Loucy (cell line): Measurements from ENCODE around the gene PPP2R5B.

Source experiments
- H2AFZ ChIP-seq: fragments of 200-600 bp; sonication (generic); 2 replicates; pipeline ENCODE4 v1.6.0; 2016; ENCODE audit warnings: antibody characterized with exemption, mild to moderate bottlenecking, low read length, moderate library complexity
- H3F3A ChIP-seq: fragments of 200-600 bp; 2 replicates; pipeline ENCODE4 v1.6.0; 2016; ENCODE audit warnings: antibody characterized with exemption, low read depth, mild to moderate bottlenecking
- H3K27me3 ChIP-seq: fragments of 200-600 bp; sonication (generic); 2 replicates; pipeline ENCODE4 v1.6.1; 2014; ENCODE audit warnings: low read length, mild to moderate bottlenecking; ENCODE audit not compliant: insufficient read depth, poor library complexity, severe bottlenecking
- H3K36me3 ChIP-seq: fragments of 200-600 bp; sonication (generic); 2 replicates; pipeline ENCODE4 v1.6.1; 2016; ENCODE audit warnings: low read length; ENCODE audit not compliant: insufficient read depth
- H3K4me1 ChIP-seq: fragments of 200-600 bp; sonication (generic); 2 replicates; pipeline ENCODE4 v1.5.1; 2014; ENCODE audit warnings: low read length, mild to moderate bottlenecking; ENCODE audit not compliant: insufficient read depth, poor library complexity, severe bottlenecking
- H3K4me2 ChIP-seq: fragments of 200-600 bp; sonication (generic); 2 replicates; pipeline ENCODE4 v1.6.0; 2014; ENCODE audit warnings: antibody characterized with exemption, low read length, low read depth, mild to moderate bottlenecking; ENCODE audit not compliant: poor library complexity, severe bottlenecking
- H3K4me3 ChIP-seq: fragments of 200-600 bp; sonication (generic); 2 replicates; pipeline ENCODE4 v1.5.1; 2014; ENCODE audit warnings: low read length, mild to moderate bottlenecking, mixed read lengths; ENCODE audit not compliant: poor library complexity, severe bottlenecking
- H3K79me2 ChIP-seq: fragments of 200-600 bp; sonication (generic); 2 replicates; pipeline ENCODE4 v1.6.1; 2014; ENCODE audit warnings: low read length; ENCODE audit not compliant: insufficient read depth
- H3K9ac ChIP-seq: fragments of 200-600 bp; sonication (generic); 2 replicates; pipeline ENCODE4 v1.6.0; 2014; ENCODE audit warnings: mild to moderate bottlenecking, low read depth, low read length, moderate library complexity; ENCODE audit not compliant: poor library complexity, severe bottlenecking
- H3K9me2 ChIP-seq: fragments of 200-600 bp; sonication (generic); replicated peaks from 2 replicates; pipeline ENCODE4 v1.6.1; 2016; ENCODE audit warnings: low read depth, low read length, mixed read lengths
- H3K9me3 ChIP-seq: fragments of 200-600 bp; sonication (generic); 2 replicates; pipeline ENCODE4 v1.6.1; 2014; ENCODE audit warnings: mild to moderate bottlenecking, antibody characterized with exemption, low read length, low read depth; ENCODE audit not compliant: insufficient read depth
- H4K20me1 ChIP-seq: fragments of 200-600 bp; sonication (generic); 2 replicates; pipeline ENCODE4 v1.6.0; 2014; ENCODE audit warnings: antibody characterized with exemption, low read length, mild to moderate bottlenecking; ENCODE audit not compliant: insufficient read depth, poor library complexity, severe bottlenecking
- EZH2phosphoT487 ChIP-seq: fragments of 200-600 bp; IDR thresholded peaks from 2 replicates; pipeline ENCODE4 v1.6.1; 2018; ENCODE audit warnings: antibody characterized with exemption, mild to moderate bottlenecking, moderate library complexity, borderline replicate concordance
- TF ChIP-seq, protein P1 (sequence below): fragments of 200-600 bp; sonication (generic); conservative IDR thresholded peaks from 2 replicates; pipeline ENCODE4 v1.5.1; 2014; ENCODE audit warnings: mild to moderate bottlenecking, antibody characterized with exemption, low read length

PPP2R5B gene

DNA sequence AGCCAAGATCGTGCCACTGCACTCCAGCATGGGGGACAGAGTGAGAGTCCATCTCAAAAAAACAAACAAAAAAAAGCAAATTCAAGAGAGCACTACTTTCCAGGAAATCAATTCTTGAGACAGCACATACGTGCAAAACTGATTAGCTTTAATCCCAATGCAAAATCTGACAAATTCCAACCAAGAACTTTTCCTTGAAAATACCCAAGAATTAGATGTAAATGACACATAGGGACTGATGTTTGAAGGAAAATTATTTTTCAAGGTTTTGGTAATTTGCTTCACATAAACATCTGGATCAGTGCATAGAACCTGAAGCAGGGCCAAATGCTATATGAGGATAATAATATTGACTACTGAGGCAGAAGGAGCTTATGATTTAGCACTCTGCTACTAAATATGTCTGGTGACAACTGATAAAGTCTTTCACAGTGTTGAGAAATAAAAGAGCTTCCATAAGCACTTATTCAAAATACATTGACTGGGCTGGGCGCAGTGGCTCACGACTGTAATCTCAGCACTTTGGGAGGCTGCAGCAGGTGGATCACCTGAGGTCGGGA lies 38.7 kb downstream of the PPP2R5B start:
- Histone ChIP-seq H3K4me3 (no peak overlapping the region), H3F3A (no peaks in the 10 kb centered on the region), H3K9ac (no peak overlapping the region), H3K4me2 (no peak overlapping the region), H4K20me1 (no peaks in the 10 kb centered on the region), H3K9me3 (no peaks in the 10 kb centered on the region), H3K9me2 (no peaks in the 10 kb centered on the region), H2AFZ (no peak overlapping the region), H3K4me1 (no peaks in the 10 kb centered on the region), H3K79me2 (no peaks in the 10 kb centered on the region), H3K27me3 (no peaks in the 10 kb centered on the region), H3K36me3 (no peaks in the 10 kb centered on the region)
- TF ChIP-seq EZH2phosphoT487 = no peak
- TF ChIP-seq, protein P1, sequence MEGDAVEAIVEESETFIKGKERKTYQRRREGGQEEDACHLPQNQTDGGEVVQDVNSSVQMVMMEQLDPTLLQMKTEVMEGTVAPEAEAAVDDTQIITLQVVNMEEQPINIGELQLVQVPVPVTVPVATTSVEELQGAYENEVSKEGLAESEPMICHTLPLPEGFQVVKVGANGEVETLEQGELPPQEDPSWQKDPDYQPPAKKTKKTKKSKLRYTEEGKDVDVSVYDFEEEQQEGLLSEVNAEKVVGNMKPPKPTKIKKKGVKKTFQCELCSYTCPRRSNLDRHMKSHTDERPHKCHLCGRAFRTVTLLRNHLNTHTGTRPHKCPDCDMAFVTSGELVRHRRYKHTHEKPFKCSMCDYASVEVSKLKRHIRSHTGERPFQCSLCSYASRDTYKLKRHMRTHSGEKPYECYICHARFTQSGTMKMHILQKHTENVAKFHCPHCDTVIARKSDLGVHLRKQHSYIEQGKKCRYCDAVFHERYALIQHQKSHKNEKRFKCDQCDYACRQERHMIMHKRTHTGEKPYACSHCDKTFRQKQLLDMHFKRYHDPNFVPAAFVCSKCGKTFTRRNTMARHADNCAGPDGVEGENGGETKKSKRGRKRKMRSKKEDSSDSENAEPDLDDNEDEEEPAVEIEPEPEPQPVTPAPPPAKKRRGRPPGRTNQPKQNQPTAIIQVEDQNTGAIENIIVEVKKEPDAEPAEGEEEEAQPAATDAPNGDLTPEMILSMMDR = no peak

DNA sequence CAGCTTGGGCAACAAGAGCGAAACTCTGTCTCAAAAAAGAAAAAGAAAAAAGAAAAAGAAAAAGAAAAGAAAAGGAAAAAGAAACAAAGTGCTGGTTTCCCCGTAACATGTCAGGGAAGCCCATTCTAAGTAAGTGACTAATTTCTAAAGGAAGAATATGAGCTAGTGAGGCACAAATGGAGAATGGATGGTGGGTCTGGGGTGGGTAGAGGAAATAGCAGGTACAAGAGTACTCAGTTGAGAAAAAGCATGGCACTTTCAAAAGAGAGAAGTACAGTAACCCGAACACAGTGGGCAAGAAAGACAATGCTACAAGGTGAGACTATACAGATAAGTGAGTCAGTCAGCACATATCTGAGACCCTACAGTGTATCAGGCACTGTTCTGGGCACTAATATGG lies 42.9 kb downstream of the PPP2R5B start:
- Histone ChIP-seq H3K27me3 (no peaks in the 10 kb centered on the region), H3K4me2 (no peak overlapping the region), H3K4me1 (no peaks in the 10 kb centered on the region), H3K4me3 (no peak overlapping the region), H4K20me1 (no peaks in the 10 kb centered on the region), H3F3A (no peaks in the 10 kb centered on the region), H3K9me2 (no peaks in the 10 kb centered on the region), H3K9ac (no peak overlapping the region), H2AFZ (no peak overlapping the region), H3K9me3 (no peaks in the 10 kb centered on the region), H3K79me2 (no peaks in the 10 kb centered on the region), H3K36me3 (no peaks in the 10 kb centered on the region)
- TF ChIP-seq, protein P1 = no peak
- no peak for TF ChIP-seq EZH2phosphoT487

DNA sequence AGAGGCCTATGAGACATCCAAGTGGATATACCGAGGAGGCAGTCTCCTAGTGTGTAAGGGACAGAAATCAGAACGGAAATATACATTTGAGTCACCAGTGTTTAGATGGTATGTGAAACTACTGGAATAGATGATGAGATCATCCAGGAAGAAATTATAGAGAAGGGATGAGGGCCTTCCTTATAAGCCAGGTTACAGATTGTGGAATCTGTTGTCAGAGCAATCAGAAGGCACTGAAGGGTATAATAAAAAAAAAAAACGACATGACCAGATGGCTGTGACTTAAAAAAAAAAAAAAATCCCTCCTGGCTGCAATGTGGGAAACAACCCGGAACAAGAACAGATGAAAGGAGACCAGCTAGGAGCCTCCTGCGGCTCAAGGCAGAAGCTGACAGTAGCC lies 44.7 kb downstream of the PPP2R5B start:
- H3F3A ChIP-seq = no peaks in the 10 kb centered on the region
- no peaks in the 10 kb centered on the region for H3K9me3 ChIP-seq
- H3K4me1 ChIP-seq = no peaks in the 10 kb centered on the region
- no peak overlapping the region for H3K9ac ChIP-seq
- H3K4me3 ChIP-seq = no peak overlapping the region
- no peaks in the 10 kb centered on the region for H4K20me1 ChIP-seq
- TF ChIP-seq, protein P1 = no peak
- TF ChIP-seq EZH2phosphoT487 = no peak
- H3K79me2 ChIP-seq = no peaks in the 10 kb centered on the region
- H3K36me3 ChIP-seq = no peaks in the 10 kb centered on the region
- no peak overlapping the region for H3K4me2 ChIP-seq
- no peaks in the 10 kb centered on the region for H3K27me3 ChIP-seq
- H2AFZ ChIP-seq = no peak overlapping the region
- no peaks in the 10 kb centered on the region for H3K9me2 ChIP-seq
